Kidney tubule cell (primary cell): ENCODE measurements around the gene GPR50.

Source experiments
- DNase-seq: peaks from one replicate; pipeline ENCODE4 v3.0.0-alpha.2; 2018; ENCODE audit warnings: low spot score

Gene GPR50

GRCh38 chrX:151176231-151176750, at the start of gene GPR50:
TSS of gene GPR50 (plus strand) at chrX:151176584. CDS start at chrX:151176722, 138 bp downstream.
- DNase-seq = no peak

- peak; percentile 52 for DNase-seq
These were observed 43.9 kb upstream of the GPR50 start for GRCh38 chrX:151132531-151132930.

- DNase-seq = peak; percentile 54
These were observed 24.6 kb upstream of the GPR50 start for GRCh38 chrX:151151665-151152267.

- DNase-seq = peak; percentile 42
These were observed 23.3 kb upstream of the GPR50 start for GRCh38 chrX:151153086-151153485.

GRCh38 chrX:151153667-151154066, 22.7 kb upstream of the GPR50 start:
- DNase-seq = no peak

- DNase-seq = no peak
These were observed 21.1 kb upstream of the GPR50 start for GRCh38 chrX:151155234-151155633.

GRCh38 chrX:151161690-151162089, 14.7 kb upstream of the GPR50 start:
- no peak for DNase-seq

GRCh38 chrX:151167791-151168345, 8.5 kb upstream of the GPR50 start:
- DNase-seq = no peak

GRCh38 chrX:151169783-151170182, 6.6 kb upstream of the GPR50 start:
- DNase-seq = no peak

- no peak for DNase-seq
These were observed 1.7 kb upstream of the GPR50 start for GRCh38 chrX:151174581-151175282.

- DNase-seq = no peak
These were observed 911 bp upstream of the GPR50 start for GRCh38 chrX:151175283-151176062.

- DNase-seq = no peak
These were observed 1.0 kb downstream of the GPR50 start for GRCh38 chrX:151177141-151178027.

- no peak for DNase-seq
These were observed 2.4 kb downstream of the GPR50 start for GRCh38 chrX:151178746-151179145.

- DNase-seq = no peak
These were observed 4.0 kb downstream of the GPR50 start for GRCh38 chrX:151180400-151180799.

- no peak for DNase-seq
These were observed 4.7 kb downstream of the GPR50 start for GRCh38 chrX:151181088-151181487.

GRCh38 chrX:151183233-151183753, 6.9 kb downstream of the GPR50 start:
- no peak for DNase-seq

- DNase-seq = no peak
These were observed 7.7 kb downstream of the GPR50 start for GRCh38 chrX:151183912-151184565.

GRCh38 chrX:151184705-151185104, 8.3 kb downstream of the GPR50 start:
- DNase-seq = no peak

- no peak for DNase-seq
These were observed 30.5 kb downstream of the GPR50 start for GRCh38 chrX:151206871-151207270.

- no peak for DNase-seq
These were observed 49.5 kb downstream of the GPR50 start for GRCh38 chrX:151225843-151226242.

GRCh38 chrX:151226941-151227340, 50.6 kb downstream of the GPR50 start:
- DNase-seq = no peak
